Ovary (tissue), 9 donors: ENCODE data around the gene EEF2KMT. TPM values are rescaled to one million over a fixed set of nuclear protein-coding genes. Genes with fewer than 3 reads are reported as not detected.

Source experiments
- DNase-seq, 5 donors: peaks; one replicate each; pipeline ENCODE4 v3.0.0-alpha.2; 2019 to 2020
- H3K27ac ChIP-seq, 2 donors: fragments of 200-600 bp; one replicate each; pipeline versions ENCODE4 v1.5.1 to v1.8.0; 2019 to 2022
- H3K27me3 ChIP-seq: fragments of 200-600 bp; one replicate; pipeline ENCODE4 v1.8.0; 2022
- H3K36me3 ChIP-seq: fragments of 200-600 bp; sonication (generic); one replicate; pipeline ENCODE4 v1.5.1; 2019
- H3K4me1 ChIP-seq: one replicate; pipeline ENCODE4 v1.8.1; 2013; ENCODE audit warnings: mild to moderate bottlenecking, moderate library complexity; ENCODE audit not compliant: insufficient read depth
- H3K4me3 ChIP-seq: fragments of 200-600 bp; sonication (generic); one replicate; pipeline ENCODE4 v1.5.1; 2017
- H3K9me3 ChIP-seq, 2 donors: fragments of 200-600 bp in 1 of 2; sonication (generic) in 1 of 2; one replicate each; pipeline versions ENCODE4 v1.5.1 to v1.8.1; 2013 to 2019; ENCODE audit warnings: mild to moderate bottlenecking in 1 of 2, moderate library complexity in 1 of 2
- EP300 ChIP-seq: sonication (generic); formaldehyde crosslinking; IDR thresholded peaks from one replicate; pipeline ENCODE4 v1.6.1; 2017; ENCODE audit warnings: antibody characterized with exemption
- POLR2A ChIP-seq: fragments of 450-650 bp; IDR thresholded peaks from one replicate; pipeline ENCODE4 v1.6.1; 2017; ENCODE audit warnings: antibody characterized with exemption, mild to moderate bottlenecking, moderate library complexity
- WGBS, 3 donors: extraction: QIAGEN DNeasy Blood & Tissue Kit in 1 of 3; methylation state at CpG; one replicate each; pipeline versions ENCODE4 v1.1.5 to v1.1.7; 2013 to 2017; 5-methylcytosine and 5-hydroxymethylcytosine counted together
- intact Hi-C, 4 donors: fragments of 100-400 bp; cut with DNase I; formaldehyde crosslinking; loops; one replicate each; pipeline versions ENCODE4 v1.11.0 to v1.15.1; 2022 to 2023
- polyA plus RNA-seq, 2 donors: library from polyadenylated mRNA; stranded (reverse); fragments of 200-250 nt in 1 of 2; fragments of 350-450 nt in 1 of 2; fragmentation: Illumina TruSeq in 1 of 2; extraction: RNeasy Lipid Tissue Mini Kit (QIAGEN cat#74804) in 1 of 2; gene quantifications; one replicate each; pipeline ENCODE4 v1.2.3, GENCODE V29; 2013 to 2014
- total RNA-seq, 7 donors: library from RNA; depleted of rRNA in 2 of 7; stranded (reverse); fragments of >200 nt in 2 of 7; fragmentation: NEBNext Ultra II Directional in 3 of 7; extraction: Animal tissue kit (Norgen Biotek cat#: 25700) in 3 of 7; gene quantifications; one replicate each; pipeline versions ENCODE4 v1.1.0 to v1.2.4, GENCODE V29; 2016 to 2023
- TF ChIP-seq, protein P1 (sequence below), 3 donors: fragments of 450-650 bp in 2 of 3; fragments of 200-600 bp in 1 of 3; IDR thresholded peaks; one replicate each; pipeline versions ENCODE4 v1.5.1 to v1.8.0; 2016 to 2022; ENCODE audit warnings: antibody characterized with exemption in 3 of 3, mild to moderate bottlenecking in 1 of 3
- donor health status: DM: no; HTN: no; CAD: no; lungs with moderate emphysema.
- donor health status: DM: no; HTN: no; CAD: no.
- donor health status: Bipolar disorder and iron deficiency.
- donor health status: DM: yes; HTN: yes; CAD: no.
- donor health status: DM: no; HTN: no; CAD: no.
- donor health status: DM: yes; HTN: yes; CAD: no.

Gene EEF2KMT
- total and polyA plus RNA-seq, 9 donors: 2.1 to 18.6 (median 9.3) TPM

DNA sequence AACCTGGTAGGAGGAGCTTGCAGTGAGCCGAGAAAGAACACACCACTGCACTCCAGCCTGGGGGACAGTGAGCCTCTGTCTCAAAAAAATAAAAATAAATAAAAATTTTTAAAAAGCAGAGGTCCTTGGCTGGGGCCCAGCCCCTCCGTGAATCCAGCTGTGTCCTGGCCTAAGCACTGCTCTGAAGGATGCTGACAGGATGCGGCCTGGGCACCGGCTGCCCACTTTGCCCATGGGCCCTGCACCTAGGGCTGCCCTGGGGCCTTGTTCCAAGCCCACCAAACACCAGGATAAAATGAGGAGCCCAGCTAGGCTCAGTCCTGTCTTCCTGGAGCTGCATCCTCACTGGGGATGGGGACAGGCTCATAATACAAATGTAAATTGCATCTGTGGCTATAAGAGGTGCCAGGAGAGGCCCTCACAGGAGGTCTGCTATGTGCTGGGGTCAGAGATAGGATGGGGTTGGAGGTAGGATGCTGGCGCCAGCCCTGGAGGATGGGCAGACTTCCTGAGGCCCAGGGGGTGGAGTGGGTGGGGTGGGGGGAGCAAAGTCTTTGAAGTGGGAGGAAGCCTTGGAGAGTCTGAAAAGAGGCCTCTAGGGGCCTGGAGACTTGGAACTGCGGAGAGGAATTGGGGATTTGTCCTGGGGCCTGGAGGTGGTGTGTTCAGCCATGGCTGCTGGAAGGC lies 38.1 kb downstream of the EEF2KMT start:
- intact Hi-C loops: no loop called here
- Histone ChIP-seq H3K9me3 (no peaks in the 10 kb centered on the region), H3K27ac (no peak overlapping the region), H3K27me3 (no peaks in the 10 kb centered on the region), H3K4me1 (no peaks in the 10 kb centered on the region), H3K36me3 (no peaks in the 10 kb centered on the region), H3K4me3 (no peak overlapping the region)
- TF ChIP-seq, protein P1, sequence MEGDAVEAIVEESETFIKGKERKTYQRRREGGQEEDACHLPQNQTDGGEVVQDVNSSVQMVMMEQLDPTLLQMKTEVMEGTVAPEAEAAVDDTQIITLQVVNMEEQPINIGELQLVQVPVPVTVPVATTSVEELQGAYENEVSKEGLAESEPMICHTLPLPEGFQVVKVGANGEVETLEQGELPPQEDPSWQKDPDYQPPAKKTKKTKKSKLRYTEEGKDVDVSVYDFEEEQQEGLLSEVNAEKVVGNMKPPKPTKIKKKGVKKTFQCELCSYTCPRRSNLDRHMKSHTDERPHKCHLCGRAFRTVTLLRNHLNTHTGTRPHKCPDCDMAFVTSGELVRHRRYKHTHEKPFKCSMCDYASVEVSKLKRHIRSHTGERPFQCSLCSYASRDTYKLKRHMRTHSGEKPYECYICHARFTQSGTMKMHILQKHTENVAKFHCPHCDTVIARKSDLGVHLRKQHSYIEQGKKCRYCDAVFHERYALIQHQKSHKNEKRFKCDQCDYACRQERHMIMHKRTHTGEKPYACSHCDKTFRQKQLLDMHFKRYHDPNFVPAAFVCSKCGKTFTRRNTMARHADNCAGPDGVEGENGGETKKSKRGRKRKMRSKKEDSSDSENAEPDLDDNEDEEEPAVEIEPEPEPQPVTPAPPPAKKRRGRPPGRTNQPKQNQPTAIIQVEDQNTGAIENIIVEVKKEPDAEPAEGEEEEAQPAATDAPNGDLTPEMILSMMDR (IDR thresholded peaks at IDR 0.05): no peak
- no peak for TF ChIP-seq POLR2A
- TF ChIP-seq EP300: no peak
- DNase-seq: no peak
- WGBS, 3 donors: 57 to 68% (median 63%) methylated on average over 6 of the region's 6 CpGs

DNA sequence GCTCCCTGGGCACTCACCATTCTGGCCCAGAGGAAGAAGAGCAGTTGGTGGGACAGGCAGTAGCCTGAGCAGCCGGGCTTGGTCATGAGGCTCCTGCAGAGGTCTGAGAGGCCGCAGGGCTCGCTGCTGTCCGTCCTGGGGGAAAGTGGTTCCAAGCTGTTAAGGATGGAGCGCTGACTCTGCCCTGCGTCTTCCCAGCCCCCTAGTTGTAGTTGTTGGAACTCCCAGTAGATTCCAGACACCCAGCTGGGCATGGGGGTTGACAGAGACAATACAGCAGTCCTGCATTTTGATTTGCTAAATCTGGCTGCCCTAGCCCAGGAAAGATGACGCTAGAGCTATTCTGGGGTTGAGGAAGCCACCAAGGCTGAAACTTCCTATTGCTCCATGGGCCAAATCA lies 39.1 kb downstream of the EEF2KMT start:
- Histone ChIP-seq H3K4me1 (no peaks in the 10 kb centered on the region), H3K4me3 (no peak overlapping the region), H3K27ac (no peak overlapping the region), H3K9me3 (no peaks in the 10 kb centered on the region), H3K36me3 (no peaks in the 10 kb centered on the region), H3K27me3 (no peaks in the 10 kb centered on the region)
- intact Hi-C loops: no loop called here
- WGBS, 3 donors: 36 to 43% (median 41%) methylated on average over 7 of the region's 7 CpGs
- TF ChIP-seq POLR2A: no peak
- no peak for TF ChIP-seq EP300
- TF ChIP-seq, protein P1 (IDR thresholded peaks at IDR 0.05): no peak
- no peak for DNase-seq

DNA sequence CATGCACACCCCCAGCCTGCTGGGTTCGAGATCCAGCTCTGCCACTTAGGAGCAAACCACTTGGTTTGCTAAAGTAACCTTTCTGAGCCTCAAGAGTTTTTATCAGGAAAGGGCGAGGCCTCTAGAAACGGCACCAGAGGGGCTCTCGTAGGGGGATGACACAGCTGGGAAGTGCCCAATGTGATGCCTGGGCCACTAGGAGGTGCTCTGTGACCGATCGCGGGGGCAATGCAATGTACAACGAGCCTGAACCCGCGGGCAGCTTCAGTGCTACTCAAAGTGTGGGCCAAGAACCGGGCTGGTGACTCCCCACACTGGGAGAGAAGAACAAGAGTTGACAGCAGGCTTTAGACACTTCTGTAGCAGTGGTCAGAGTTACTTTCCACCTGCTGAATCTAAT lies 41.2 kb downstream of the EEF2KMT start:
- Histone ChIP-seq H3K4me1 (no peaks in the 10 kb centered on the region), H3K27ac (no peak overlapping the region), H3K4me3 (no peak overlapping the region), H3K9me3 (no peaks in the 10 kb centered on the region), H3K27me3 (no peaks in the 10 kb centered on the region), H3K36me3 (no peaks in the 10 kb centered on the region)
- DNase-seq: no peak
- TF ChIP-seq, protein P1 (IDR thresholded peaks at IDR 0.05): no peak
- TF ChIP-seq POLR2A: no peak
- TF ChIP-seq EP300: no peak
- intact Hi-C loops: no loop called here
- 16 to 21% (median 18%) methylated on average over 11 of the region's 11 CpGs for WGBS, 3 donors

DNA sequence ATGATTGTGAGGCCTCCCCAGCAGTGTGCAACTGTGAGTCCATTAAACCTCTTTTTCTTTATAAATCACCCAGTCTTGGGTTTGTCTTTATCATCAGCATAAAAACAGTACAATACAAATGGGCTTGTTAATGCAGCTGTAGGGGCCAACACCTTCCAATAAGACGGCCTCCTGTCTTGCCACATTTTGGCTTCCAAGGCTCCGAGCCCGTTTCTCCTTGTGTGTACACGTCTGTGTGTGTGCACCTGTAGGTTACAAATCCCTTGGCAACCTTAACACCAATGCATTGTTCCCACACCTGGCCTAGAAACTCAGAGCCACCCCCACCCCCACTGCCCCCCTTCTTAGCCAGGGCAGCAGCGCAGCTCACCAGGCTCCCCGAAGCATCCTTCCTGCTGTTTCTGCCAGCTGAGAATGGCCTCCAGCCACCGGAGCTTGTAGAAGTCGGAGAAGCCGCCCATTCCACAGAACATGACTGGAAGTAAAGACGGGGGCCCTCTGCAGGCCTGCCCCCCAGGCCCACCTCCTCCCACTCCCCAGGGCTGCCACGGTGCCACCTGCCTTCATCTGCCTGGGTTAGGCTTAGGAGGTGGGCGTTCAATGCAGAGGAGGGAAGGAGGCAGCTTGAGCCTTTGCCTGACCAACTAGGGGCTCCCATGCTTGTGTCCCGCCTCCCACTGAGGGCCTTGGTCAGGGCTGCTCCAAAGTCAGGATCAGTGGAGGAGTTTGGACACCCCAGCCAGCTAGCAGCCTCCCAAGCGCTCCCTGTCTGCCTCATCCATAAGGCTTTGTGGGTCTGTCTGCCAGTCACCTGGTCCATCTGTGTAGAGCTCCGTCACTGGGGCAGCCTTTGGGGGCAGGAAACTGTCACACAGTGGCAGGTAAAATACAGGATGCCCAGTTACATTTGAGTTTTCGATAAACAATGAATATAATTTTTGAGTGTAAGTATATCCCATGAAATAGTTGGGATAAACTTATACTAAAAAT lies 42.4 kb downstream of the EEF2KMT start:
- no peak for DNase-seq
- intact Hi-C loops: no loop called here
- 83 to 91% (median 87%) methylated on average over 16 of the region's 16 CpGs for WGBS, 3 donors
- H3K4me3 ChIP-seq: no peak overlapping the region
- no peaks in the 10 kb centered on the region for H3K4me1 ChIP-seq
- TF ChIP-seq, protein P1 (IDR thresholded peaks at IDR 0.05): no peak
- TF ChIP-seq POLR2A (no peak), EP300 (no peak)
- no peaks in the 10 kb centered on the region for H3K27me3 ChIP-seq
- H3K9me3 ChIP-seq: no peaks in the 10 kb centered on the region
- H3K27ac ChIP-seq: no peak overlapping the region
- no peaks in the 10 kb centered on the region for H3K36me3 ChIP-seq
